SK-N-MC (cell line): Measurements from ENCODE around the gene VASH2.

ENCODE experiments used
- EZH2 ChIP-seq: fragments of 200-600 bp; sonication (generic); IDR thresholded peaks from one replicate; pipeline ENCODE4 v1.6.1; 2017; ENCODE audit warnings: antibody characterized with exemption
- FOXP2 ChIP-seq: optimal IDR thresholded peaks from 2 replicates; pipeline ENCODE3; 2011; ENCODE audit warnings: mild to moderate bottlenecking, moderate library complexity; ENCODE audit not compliant: insufficient read depth; ENCODE audit errors: extremely low read length, control extremely low read depth
- POLR2AphosphoS5 ChIP-seq: IDR thresholded peaks from 2 replicates; pipeline ENCODE4 v1.6.1; 2012; ENCODE audit warnings: mild to moderate bottlenecking, low read depth, low read length, borderline replicate concordance

- TF ChIP-seq POLR2AphosphoS5 (no peak), EZH2 (no peak), FOXP2 (no peak)
Observed at GRCh38 chr1:212955961-212956620, 5.8 kb downstream of the VASH2 start.
